Frontal cortex (tissue), 4 donors: ENCODE results near the gene TMEM86B. TPM values are rescaled to one million over a fixed set of nuclear protein-coding genes. Genes with fewer than 3 reads are reported as not detected.
"Not testable (repeated sequence)": the region's sequence is repeated elsewhere in the genome, so short reads cannot be mapped to it uniquely, and the experiment has no call there.

ENCODE experiments used
- DNase-seq, 2 donors: peaks; one replicate each; pipeline ENCODE4 v3.0.0; 2012; ENCODE audit warnings: low spot score in 2 of 2
- FAIRE-seq: peaks from 2 replicates; lab custom pipeline; 2012; peaks lifted over from hg19 to GRCh38; lab: Jason Lieb, UNC
- total RNA-seq: library from RNA; depleted of rRNA; stranded (reverse); fragments of >200 nt; gene quantifications from one replicate; pipeline ENCODE4 v1.2.3, GENCODE V29; 2014
- donor health status: control.
- donor health status: control.
- donor health status: control.

TMEM86B gene
- total RNA-seq, 1 donor from 2014 or later, result 0.82 TPM

GRCh38 chr19:55224679-55225414 is 3.7 kb downstream of the TMEM86B start:
- DNase-seq, FAIRE-seq: not testable (repeated sequence)

GRCh38 chr19:55224038-55224665 is 4.4 kb downstream of the TMEM86B start:
- no peak for FAIRE-seq
- DNase-seq, result no peak

GRCh38 chr19:55223291-55224037 is 5.1 kb downstream of the TMEM86B start:
- FAIRE-seq, result no peak

GRCh38 chr19:55220525-55220924 is 8.0 kb downstream of the TMEM86B start:
- no peak for DNase-seq
- no peak for FAIRE-seq

More at GRCh38 chr19:55223291-55224037, 5.1 kb downstream of the TMEM86B start:
- DNase-seq, result no peak

- peak; percentile 62 to 79 for DNase-seq
- FAIRE-seq, result no peak
Measured at GRCh38 chr19:55216461-55217198, 11.9 kb downstream of the TMEM86B start.

- FAIRE-seq, result no peak
- DNase-seq, result no peak
Measured at GRCh38 chr19:55213547-55213946, 15.0 kb downstream of the TMEM86B start.

- DNase-seq, result no peak
- no peak for FAIRE-seq
Measured at GRCh38 chr19:55212447-55212846, 16.1 kb downstream of the TMEM86B start.

GRCh38 chr19:55209693-55210472 is 18.7 kb downstream of the TMEM86B start:
- DNase-seq, result no peak
- FAIRE-seq, result no peak

GRCh38 chr19:55208880-55209692 is 19.5 kb downstream of the TMEM86B start, which contains the start of gene PTPRH:
PTPRH (minus strand) TSS chr19:55209501; CDS start chr19:55209433, 68 bp downstream.
- FAIRE-seq, result no peak

GRCh38 chr19:55206664-55207500 is 21.7 kb downstream of the TMEM86B start:
- no peak for FAIRE-seq
- peak; percentile 58 to 77 for DNase-seq

More at GRCh38 chr19:55208880-55209692, 19.5 kb downstream of the TMEM86B start, which contains the start of gene PTPRH:
- DNase-seq, result no peak

GRCh38 chr19:55202199-55202598 is 26.4 kb downstream of the TMEM86B start:
- not testable (repeated sequence) for FAIRE-seq, DNase-seq

GRCh38 chr19:55199620-55200204 is 28.9 kb downstream of the TMEM86B start:
- FAIRE-seq, result no peak

GRCh38 chr19:55198651-55199050 is 29.9 kb downstream of the TMEM86B start:
- DNase-seq (no peak), FAIRE-seq (no peak)

More at GRCh38 chr19:55199620-55200204, 28.9 kb downstream of the TMEM86B start:
- DNase-seq, result no peak

- DNase-seq, result no peak
- no peak for FAIRE-seq
Measured at GRCh38 chr19:55197528-55197927, 31.0 kb downstream of the TMEM86B start.

- FAIRE-seq, result no peak
- DNase-seq, result no peak
Measured at GRCh38 chr19:55196803-55197202, 31.8 kb downstream of the TMEM86B start.

- DNase-seq (no peak), FAIRE-seq (no peak)
Measured at GRCh38 chr19:55193481-55193880, 35.1 kb downstream of the TMEM86B start.

GRCh38 chr19:55189403-55189835 is 39.1 kb downstream of the TMEM86B start:
- DNase-seq (peak in 1 of 2 donors; percentile 51), FAIRE-seq (no peak)
